PC-3 (cell line): ENCODE measurements around the gene DENND2C.

Experiments used
- CTCF ChIP-seq: fragments of 300-600 bp; sonication (generic); conservative IDR thresholded peaks from 2 replicates; pipeline ENCODE4 v1.5.1; 2017; ENCODE audit warnings: antibody characterized with exemption, low read depth, mild to moderate bottlenecking, low read length
- EZH2 ChIP-seq: fragments of 300-600 bp; sonication (generic); IDR thresholded peaks from one replicate; pipeline ENCODE4 v1.6.1; 2017; ENCODE audit warnings: antibody characterized with exemption, mild to moderate bottlenecking, low read length; ENCODE audit not compliant: unreplicated experiment
- EZH2phosphoT487 ChIP-seq: fragments of 300-600 bp; sonication (generic); IDR thresholded peaks from 2 replicates; pipeline ENCODE4 v1.6.1; 2018; ENCODE audit warnings: mild to moderate bottlenecking, antibody characterized with exemption, low read length, borderline replicate concordance

- TF ChIP-seq CTCF = no peak
- no peak for TF ChIP-seq EZH2
- TF ChIP-seq EZH2phosphoT487 = no peak
Observed at GRCh38 chr1:114610546-114611245, 59.2 kb downstream of the DENND2C start.
